Gastrocnemius medialis (tissue), 4 donors: ENCODE data around the gene GMPPB.

ENCODE experiments used
- POLR2A ChIP-seq, 2 donors: fragments of 450-650 bp; IDR thresholded peaks; one replicate each; pipeline ENCODE4 v1.6.1; 2017; ENCODE audit warnings: antibody characterized with exemption in 2 of 2, mild to moderate bottlenecking in 2 of 2, moderate library complexity in 2 of 2
- TF ChIP-seq, protein P1 (sequence below), 5 experiments: fragments of 450-650 bp in 3 of 5; fragments of 200-600 bp in 2 of 5; sonication (generic) in 2 of 5; IDR thresholded peaks in 4 of 5; conservative IDR thresholded peaks in 1 of 5; 1 replicate in 4 of 5; 2 replicates in 1 of 5; pipeline ENCODE4 v1.5.1; 2016 to 2019; ENCODE audit warnings: antibody characterized with exemption in 5 of 5, mild to moderate bottlenecking in 3 of 5, moderate library complexity in 3 of 5

DNA sequence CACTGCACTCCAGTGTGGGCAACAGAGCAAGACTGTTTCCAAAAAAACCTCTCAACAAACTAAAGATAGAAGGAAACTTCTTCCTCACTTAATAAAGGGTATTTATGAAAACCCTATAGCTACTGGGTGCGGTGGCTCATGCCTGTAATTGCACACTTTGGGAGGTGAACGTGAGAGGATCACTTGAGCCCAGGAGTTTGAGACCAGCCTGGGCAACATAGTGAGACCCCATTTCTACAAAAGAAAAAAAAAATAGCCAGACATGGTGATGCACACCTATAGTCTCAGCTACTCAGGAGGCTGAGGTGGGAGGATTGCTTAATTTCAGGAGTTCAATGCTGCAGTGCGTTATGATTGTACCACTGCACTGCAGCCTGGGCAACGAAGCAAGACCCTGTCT, 40.2 kb upstream of the GMPPB start:
- TF ChIP-seq, protein P1, sequence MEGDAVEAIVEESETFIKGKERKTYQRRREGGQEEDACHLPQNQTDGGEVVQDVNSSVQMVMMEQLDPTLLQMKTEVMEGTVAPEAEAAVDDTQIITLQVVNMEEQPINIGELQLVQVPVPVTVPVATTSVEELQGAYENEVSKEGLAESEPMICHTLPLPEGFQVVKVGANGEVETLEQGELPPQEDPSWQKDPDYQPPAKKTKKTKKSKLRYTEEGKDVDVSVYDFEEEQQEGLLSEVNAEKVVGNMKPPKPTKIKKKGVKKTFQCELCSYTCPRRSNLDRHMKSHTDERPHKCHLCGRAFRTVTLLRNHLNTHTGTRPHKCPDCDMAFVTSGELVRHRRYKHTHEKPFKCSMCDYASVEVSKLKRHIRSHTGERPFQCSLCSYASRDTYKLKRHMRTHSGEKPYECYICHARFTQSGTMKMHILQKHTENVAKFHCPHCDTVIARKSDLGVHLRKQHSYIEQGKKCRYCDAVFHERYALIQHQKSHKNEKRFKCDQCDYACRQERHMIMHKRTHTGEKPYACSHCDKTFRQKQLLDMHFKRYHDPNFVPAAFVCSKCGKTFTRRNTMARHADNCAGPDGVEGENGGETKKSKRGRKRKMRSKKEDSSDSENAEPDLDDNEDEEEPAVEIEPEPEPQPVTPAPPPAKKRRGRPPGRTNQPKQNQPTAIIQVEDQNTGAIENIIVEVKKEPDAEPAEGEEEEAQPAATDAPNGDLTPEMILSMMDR (IDR thresholded peaks at IDR 0.05 in 4 of 5, conservative IDR thresholded peaks at IDR 0.05 in 1 of 5) = no peak
- TF ChIP-seq POLR2A (IDR thresholded peaks at IDR 0.05) = no peak
